Kidney (tissue), 14 donors: ENCODE results near the gene TC2N. TPM values are rescaled to one million over a fixed set of nuclear protein-coding genes. Genes with fewer than 3 reads are reported as not detected.

Experiments
- DNase-seq, 5 donors: peaks; one replicate each; pipeline ENCODE4 v3.0.0-alpha.2; 2013 to 2020
- FAIRE-seq: peaks from 2 replicates; lab custom pipeline; 2012; peaks lifted over from hg19 to GRCh38; lab: Jason Lieb, UNC
- H3K27ac ChIP-seq, 2 donors: one replicate each; pipeline ENCODE4 v1.7.0; 2013; ENCODE audit warnings: low read depth in 2 of 2, low read length in 2 of 2, inconsistent platforms in 1 of 2
- H3K27me3 ChIP-seq: one replicate; pipeline ENCODE4 v1.7.1; 2013; ENCODE audit warnings: low read length, inconsistent platforms; ENCODE audit not compliant: control insufficient read depth, insufficient read depth
- H3K36me3 ChIP-seq, 3 donors: one replicate each; pipeline versions ENCODE4 v1.7.0 to v1.7.1; 2013; ENCODE audit warnings: low read length in 3 of 3, control low read depth in 1 of 3, inconsistent platforms in 1 of 3; ENCODE audit not compliant: insufficient read depth in 3 of 3, control insufficient read depth in 2 of 3
- H3K4me1 ChIP-seq, 3 donors: one replicate each; pipeline versions ENCODE4 v1.7.0 to v1.7.1; 2013; ENCODE audit warnings: low read length in 3 of 3, inconsistent platforms in 1 of 3, low read depth in 1 of 3; ENCODE audit not compliant: control insufficient read depth in 2 of 3, insufficient read depth in 2 of 3
- H3K4me3 ChIP-seq, 3 donors: one replicate each; pipeline versions ENCODE4 v1.7.0 to v1.8.1; 2013; ENCODE audit warnings: low read length in 3 of 3, control low read depth in 1 of 3, inconsistent platforms in 1 of 3
- H3K9ac ChIP-seq, 3 donors: one replicate each; pipeline versions ENCODE4 v1.7.0 to v1.7.1; 2013; ENCODE audit warnings: low read length in 3 of 3, control low read depth in 1 of 3, inconsistent platforms in 1 of 3
- H3K9me3 ChIP-seq, 3 donors: one replicate each; pipeline versions ENCODE4 v1.7.0 to v1.7.1; 2013; ENCODE audit warnings: low read length in 3 of 3, control low read depth in 1 of 3, inconsistent platforms in 1 of 3; ENCODE audit not compliant: control insufficient read depth in 2 of 3, insufficient read depth in 1 of 3
- CTCF ChIP-seq: IDR thresholded peaks from 3 replicates; pipeline ENCODE4 v1.5.1; 2012; ENCODE audit warnings: mild to moderate bottlenecking, moderate library complexity, borderline replicate concordance; ENCODE audit not compliant: insufficient read depth; ENCODE audit errors: extremely low read depth
- intact Hi-C: fragments of 100-400 bp; cut with DNase I; formaldehyde crosslinking; loops from one replicate; pipeline ENCODE4 v1.11.1; 2022
- polyA plus RNA-seq: library from polyadenylated mRNA; stranded (reverse); fragments of 350-450 nt; fragmentation: Illumina TruSeq; extraction: RNeasy Lipid Tissue Mini Kit (QIAGEN cat#74804); gene quantifications from one replicate; pipeline ENCODE4 v1.2.3, GENCODE V29; 2014; ENCODE audit warnings: low read depth, low replicate concordance; ENCODE audit not compliant: insufficient read depth
- total RNA-seq: library from RNA; stranded (reverse); fragmentation: NEBNext Ultra II Directional; extraction: Animal tissue kit (Norgen Biotek cat#: 25700); gene quantifications from one replicate; pipeline ENCODE4 v1.2.1, GENCODE V29; 2021
- donor health status: control.
- donor health status: control.
- donor health status: control.
- donor health status: control.
- donor health status: control.
- donor health status: DM: yes; HTN: yes; CAD: no.
- donor health status: Normal renal cell carcinoma (clear cell type).

The TC2N gene
- total and polyA plus RNA-seq, 2 donors from 2014 or later: 5.8 to 39.7 TPM

- Histone ChIP-seq H3K36me3 (no peaks in the 10 kb centered on the region), H3K27ac (no peak overlapping the region), H3K4me3 (no peak overlapping the region), H3K27me3 (no peaks in the 10 kb centered on the region), H3K4me1 (peaks cover 0 to 8% (median 0%) of the 10 kb centered on the region in 3 donors), H3K9me3 (no peaks in the 10 kb centered on the region), H3K9ac (no peak overlapping the region)
- no peak for DNase-seq
- intact Hi-C loops: no loop called here
- TF ChIP-seq CTCF: no peak
- FAIRE-seq: no peak
Measured at GRCh38 chr14:91904483-91904882, 37.1 kb upstream of the TC2N start.

GRCh38 chr14:91903070-91903469 is 35.7 kb upstream of the TC2N start:
- peaks cover 0 to 8% (median 3%) of the 10 kb centered on the region in 3 donors for H3K4me1 ChIP-seq

DNA sequence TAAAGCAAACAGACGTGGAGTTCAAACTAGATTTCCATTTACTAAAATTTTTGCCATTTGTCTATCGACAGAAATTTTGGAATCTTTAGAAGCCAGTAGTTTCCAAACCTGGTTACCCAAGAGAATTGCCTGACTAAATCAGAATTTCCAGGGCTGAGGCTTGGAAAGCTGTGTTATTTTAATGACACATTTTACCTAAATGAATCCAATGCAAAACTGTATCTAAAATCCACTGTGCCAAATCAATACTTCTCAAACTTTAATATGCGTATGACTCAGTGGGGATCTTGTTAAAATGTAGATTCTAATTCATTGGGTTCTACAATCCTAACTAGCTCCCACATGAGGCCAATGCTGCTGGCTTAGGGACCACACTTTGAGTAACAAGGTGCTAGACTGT is 35.0 kb upstream of the TC2N start:
- TF ChIP-seq CTCF: no peak
- Histone ChIP-seq H3K9me3 (no peaks in the 10 kb centered on the region), H3K36me3 (no peaks in the 10 kb centered on the region), H3K9ac (no peak overlapping the region), H3K27me3 (no peaks in the 10 kb centered on the region), H3K27ac (no peak overlapping the region), H3K4me3 (no peak overlapping the region), H3K4me1 (peaks cover 0 to 11% (median 4%) of the 10 kb centered on the region in 3 donors)
- FAIRE-seq (no peak), DNase-seq (no peak)
- intact Hi-C loops: no loop called here

More at GRCh38 chr14:91903070-91903469, 35.7 kb upstream of the TC2N start:
- Histone ChIP-seq H3K36me3 (no peaks in the 10 kb centered on the region), H3K27ac (no peak overlapping the region), H3K4me3 (no peak overlapping the region), H3K9ac (no peak overlapping the region), H3K27me3 (no peaks in the 10 kb centered on the region), H3K9me3 (no peaks in the 10 kb centered on the region)
- intact Hi-C loops: no loop called here
- no peak for FAIRE-seq
- no peak for TF ChIP-seq CTCF
- no peak for DNase-seq
